ENCODE measurements around the gene LAMA5. TPM values are rescaled to one million over a fixed set of nuclear protein-coding genes. Genes with fewer than 3 reads are reported as not detected.

Gene LAMA5
- total RNA-seq, 4 donors from 2014 or later: 13.0 to 35.8 (median 22.7) TPM

DNA sequence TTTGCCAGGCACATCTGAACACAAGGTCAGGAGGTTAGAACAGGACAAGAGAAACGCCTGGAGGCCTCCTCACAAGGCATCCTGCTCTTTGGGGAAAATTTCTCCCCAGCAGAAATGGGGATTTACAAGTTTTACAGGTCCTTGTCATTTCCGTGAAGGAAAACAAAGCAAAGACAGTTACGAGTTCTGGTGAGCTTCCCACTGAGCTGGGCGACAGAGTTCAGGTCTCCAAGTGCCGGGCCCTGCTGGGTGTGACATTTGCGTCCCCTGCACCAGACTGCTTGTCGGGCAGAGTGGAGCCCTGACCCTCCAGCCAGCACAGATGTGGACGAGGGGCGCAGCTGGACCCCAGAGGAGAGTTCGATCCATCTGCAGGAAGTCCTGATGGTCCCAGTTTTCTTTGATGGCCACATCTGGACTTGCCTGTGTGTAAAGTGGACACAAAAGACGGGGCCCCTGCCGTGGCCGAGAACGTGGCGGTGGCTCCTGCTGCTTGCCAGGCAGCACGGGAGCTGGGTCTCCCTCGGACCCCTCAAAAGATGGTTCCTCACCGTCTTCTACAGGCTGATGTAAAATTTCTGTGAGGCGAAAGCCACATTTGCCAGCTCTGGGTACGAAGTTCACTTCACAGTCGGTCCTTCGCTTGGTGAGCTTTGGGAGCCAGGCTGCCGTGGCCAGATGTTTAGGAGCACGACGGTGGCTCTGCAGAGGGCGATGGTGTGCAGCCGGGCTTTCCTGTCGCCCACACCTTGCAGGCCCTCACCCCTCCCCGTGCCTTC is 69.5 kb downstream of the LAMA5 start:
- Histone ChIP-seq H3K4me1 (no peaks in the 10 kb centered on the region), H3K36me3 (peaks cover 0 to 43% of the 10 kb centered on the region in 2 donors), H3K27me3 (no peaks in the 10 kb centered on the region), H3K9me3 (no peaks in the 10 kb centered on the region), H3K4me3 (no peak overlapping the region), H3K27ac (peak overlapping the region in 1 of 4 donors; percentile 18)
- DNase-seq (no peak), ATAC-seq (no peak)
- TF ChIP-seq POLR2A (IDR thresholded peaks at IDR 0.05): no peak
- TF ChIP-seq, protein P1, sequence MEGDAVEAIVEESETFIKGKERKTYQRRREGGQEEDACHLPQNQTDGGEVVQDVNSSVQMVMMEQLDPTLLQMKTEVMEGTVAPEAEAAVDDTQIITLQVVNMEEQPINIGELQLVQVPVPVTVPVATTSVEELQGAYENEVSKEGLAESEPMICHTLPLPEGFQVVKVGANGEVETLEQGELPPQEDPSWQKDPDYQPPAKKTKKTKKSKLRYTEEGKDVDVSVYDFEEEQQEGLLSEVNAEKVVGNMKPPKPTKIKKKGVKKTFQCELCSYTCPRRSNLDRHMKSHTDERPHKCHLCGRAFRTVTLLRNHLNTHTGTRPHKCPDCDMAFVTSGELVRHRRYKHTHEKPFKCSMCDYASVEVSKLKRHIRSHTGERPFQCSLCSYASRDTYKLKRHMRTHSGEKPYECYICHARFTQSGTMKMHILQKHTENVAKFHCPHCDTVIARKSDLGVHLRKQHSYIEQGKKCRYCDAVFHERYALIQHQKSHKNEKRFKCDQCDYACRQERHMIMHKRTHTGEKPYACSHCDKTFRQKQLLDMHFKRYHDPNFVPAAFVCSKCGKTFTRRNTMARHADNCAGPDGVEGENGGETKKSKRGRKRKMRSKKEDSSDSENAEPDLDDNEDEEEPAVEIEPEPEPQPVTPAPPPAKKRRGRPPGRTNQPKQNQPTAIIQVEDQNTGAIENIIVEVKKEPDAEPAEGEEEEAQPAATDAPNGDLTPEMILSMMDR (IDR thresholded peaks at IDR 0.05 in 4 of 5, conservative IDR thresholded peaks at IDR 0.05 in 1 of 5): no peak
- in situ Hi-C loops (cut with MboI; ENCODE audit: low sequenced_read_pairs in 4 of 4) (loop anchor here in 2 of 4 donors (10.0 to 25.0 kb wide), 2 partner anchors 87 to 90 kb away; partner anchors contain the start of gene RPS21 (in 2 of the 2)), intact Hi-C loops (cut with DNase I; ENCODE audit: low total_unique reads) (no loop called here)

DNA sequence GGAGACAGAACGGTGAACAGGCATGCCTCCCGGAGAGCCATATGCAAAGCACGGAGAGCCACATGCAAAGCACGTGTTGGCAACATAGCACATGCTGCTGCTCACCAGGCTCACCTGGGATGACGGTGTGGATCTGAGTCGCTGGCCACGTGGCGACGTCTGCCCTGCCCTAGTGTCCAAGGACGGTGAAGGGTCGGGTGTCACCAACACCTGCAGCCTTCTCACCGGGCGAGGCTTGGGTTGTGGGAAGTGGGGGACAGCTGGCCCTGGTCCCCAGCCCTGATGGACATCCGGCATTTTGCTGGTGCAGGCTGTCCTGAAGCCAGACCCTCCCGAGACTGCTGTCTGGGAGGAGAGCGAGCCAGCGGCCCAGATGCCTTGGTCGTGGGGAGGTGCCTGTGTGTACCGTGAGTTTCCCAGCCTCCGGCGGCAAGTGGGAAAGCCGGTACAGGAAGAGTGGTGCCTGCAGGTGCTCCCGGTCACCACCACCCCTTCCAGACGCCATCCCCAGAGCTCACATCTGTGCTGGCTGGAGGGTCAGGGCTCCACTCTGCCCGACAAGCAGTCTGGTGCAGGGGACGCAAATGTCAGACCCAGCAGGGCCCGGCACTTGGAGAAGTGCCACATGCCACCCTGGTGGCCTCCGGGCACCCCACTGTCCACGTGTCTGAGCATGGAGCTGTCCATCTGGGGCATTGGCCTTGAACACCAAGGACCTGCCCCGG is 70.2 kb downstream of the LAMA5 start:
- H3K9me3 ChIP-seq: no peaks in the 10 kb centered on the region
- intact Hi-C loops (cut with DNase I; ENCODE audit: low total_unique reads) (no loop called here), in situ Hi-C loops (cut with MboI; ENCODE audit: low sequenced_read_pairs in 4 of 4) (loop anchor here in 2 of 4 donors (10.0 to 25.0 kb wide), 2 partner anchors 88 to 90 kb away; partner anchors contain the start of gene RPS21 (in 2 of the 2))
- TF ChIP-seq POLR2A (IDR thresholded peaks at IDR 0.05): no peak
- TF ChIP-seq, protein P1 (IDR thresholded peaks at IDR 0.05 in 4 of 5, conservative IDR thresholded peaks at IDR 0.05 in 1 of 5): no peak
- peak overlapping the region in 1 of 4 donors; percentile 18 for H3K27ac ChIP-seq
- H3K4me1 ChIP-seq: no peaks in the 10 kb centered on the region
- no peak for ATAC-seq
- H3K27me3 ChIP-seq: no peaks in the 10 kb centered on the region
- no peak for DNase-seq
- H3K4me3 ChIP-seq: no peak overlapping the region
- peaks cover 0 to 51% of the 10 kb centered on the region in 2 donors for H3K36me3 ChIP-seq

GRCh38 chr20:62294516-62294915 is 72.6 kb downstream of the LAMA5 start:
- Histone ChIP-seq H3K27me3 (no peaks in the 10 kb centered on the region), H3K4me1 (no peaks in the 10 kb centered on the region), H3K27ac (no peak overlapping the region), H3K4me3 (no peak overlapping the region), H3K36me3 (peaks cover 0 to 73% of the 10 kb centered on the region in 2 donors), H3K9me3 (no peaks in the 10 kb centered on the region)
- TF ChIP-seq, protein P1 (IDR thresholded peaks at IDR 0.05 in 4 of 5, conservative IDR thresholded peaks at IDR 0.05 in 1 of 5): no peak
- TF ChIP-seq POLR2A (IDR thresholded peaks at IDR 0.05): no peak
- no peak for ATAC-seq
- intact Hi-C loops (cut with DNase I; ENCODE audit: low total_unique reads): no loop called here
- in situ Hi-C loops (cut with MboI; ENCODE audit: low sequenced_read_pairs in 4 of 4): loop anchor here in 3 of 4 donors (5.0 to 25.0 kb wide), 3 partner anchors 88 to 93 kb away; partner anchors contain the start of gene RPS21 (in 2 of the 3)
- no peak for DNase-seq

- Histone ChIP-seq H3K4me1 (no peaks in the 10 kb centered on the region), H3K27me3 (no peaks in the 10 kb centered on the region), H3K9me3 (no peaks in the 10 kb centered on the region), H3K36me3 (peaks cover 0 to 79% of the 10 kb centered on the region in 2 donors), H3K4me3 (no peak overlapping the region), H3K27ac (no peak overlapping the region)
- no peak for DNase-seq
- in situ Hi-C loops (cut with MboI; ENCODE audit: low sequenced_read_pairs in 4 of 4): loop anchor here in 3 of 4 donors (5.0 to 25.0 kb wide), 3 partner anchors 88 to 93 kb away; partner anchors contain the start of gene RPS21 (in 2 of the 3)
- TF ChIP-seq POLR2A (IDR thresholded peaks at IDR 0.05): no peak
- TF ChIP-seq, protein P1 (IDR thresholded peaks at IDR 0.05 in 4 of 5, conservative IDR thresholded peaks at IDR 0.05 in 1 of 5): no peak
- intact Hi-C loops (cut with DNase I; ENCODE audit: low total_unique reads): no loop called here
- no peak for ATAC-seq
Measured at GRCh38 chr20:62293946-62294345, 73.2 kb downstream of the LAMA5 start.

All from gastrocnemius medialis (tissue), 4 donors.